ENCODE results near the gene ABCC1.

ABCC1 gene

DNA sequence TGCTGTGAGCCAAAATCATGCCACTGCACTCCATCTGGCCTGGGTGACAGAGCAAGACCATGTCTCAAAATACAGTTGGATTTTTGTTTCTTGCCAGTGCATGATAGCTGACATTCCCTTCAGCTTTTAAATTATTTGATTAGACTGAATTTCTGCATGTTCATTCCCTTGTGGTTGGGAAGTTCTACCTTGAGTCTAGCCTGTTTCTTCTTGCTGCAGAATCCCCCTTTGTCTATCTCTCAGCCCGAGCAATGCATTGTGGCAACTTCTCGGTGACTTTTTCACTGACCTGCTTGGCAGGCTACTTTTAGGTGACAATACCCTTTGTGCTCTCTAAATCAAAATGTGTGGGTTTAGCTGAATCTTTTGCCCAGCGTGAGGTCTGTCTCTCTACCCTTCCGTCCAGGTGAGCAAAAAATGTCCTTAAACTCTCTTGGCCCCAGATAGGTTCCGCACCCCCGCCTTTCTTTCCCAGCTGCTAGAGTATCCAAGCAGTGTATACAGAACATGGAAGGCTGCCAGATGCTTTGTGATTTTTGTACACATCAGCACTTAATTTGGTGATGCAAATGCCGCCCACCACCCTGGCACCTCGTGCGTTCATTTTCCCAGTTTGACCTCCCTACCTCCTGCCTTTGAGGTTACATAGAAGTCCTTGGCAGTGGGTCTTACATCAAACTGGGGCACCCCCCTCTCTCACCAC is 143.7 kb downstream of the ABCC1 start:
- no peak for DNase-seq (ENCODE audit: low read depth)

DNA sequence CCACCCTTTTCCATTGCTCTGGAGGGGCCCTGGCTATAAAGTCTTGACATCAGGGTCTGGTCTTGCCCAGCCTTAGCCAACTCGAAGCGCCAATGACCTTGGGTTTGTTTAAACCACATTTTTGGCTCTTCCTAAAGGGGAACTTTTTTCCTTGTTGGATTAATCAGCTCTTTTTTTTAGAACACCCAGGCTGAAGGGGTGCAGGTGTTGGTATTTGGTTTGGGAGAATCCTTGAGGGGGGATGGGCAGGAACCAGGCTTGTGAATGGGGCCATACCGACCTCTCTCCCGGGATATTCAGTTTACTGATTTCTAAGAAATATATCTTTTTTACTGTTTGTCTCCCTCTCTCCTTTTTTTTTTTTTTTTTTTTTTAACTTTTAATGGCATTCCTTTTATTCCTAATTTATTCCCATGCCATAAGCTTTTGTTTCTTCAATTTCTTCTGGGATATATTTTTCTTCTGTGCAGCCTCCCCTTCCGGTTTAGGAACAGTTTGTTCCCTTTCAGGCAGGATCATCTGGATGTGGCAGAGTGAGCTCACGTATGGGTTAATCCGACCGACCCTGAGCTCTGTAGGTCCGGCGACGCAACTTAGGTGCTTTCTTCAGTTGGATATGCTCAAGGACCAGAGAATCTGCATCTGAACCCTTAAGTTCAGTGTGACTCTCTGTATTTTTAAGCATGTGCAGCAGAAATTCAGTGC is 144.4 kb downstream of the ABCC1 start:
- no peak for DNase-seq (ENCODE audit: low read depth)
- TF ChIP-seq POLR2A (IDR thresholded peaks at IDR 0.05; ENCODE audit: extremely low read depth, insufficient read length) (no peak), MYC (IDR thresholded peaks at IDR 0.05; ENCODE audit: low read depth, low read length) (no peak)
- TF ChIP-seq, protein P1, sequence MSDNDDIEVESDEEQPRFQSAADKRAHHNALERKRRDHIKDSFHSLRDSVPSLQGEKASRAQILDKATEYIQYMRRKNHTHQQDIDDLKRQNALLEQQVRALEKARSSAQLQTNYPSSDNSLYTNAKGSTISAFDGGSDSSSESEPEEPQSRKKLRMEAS (IDR thresholded peaks at IDR 0.05; ENCODE audit: low read depth, low read length): no peak
- TF ChIP-seq, protein P2, sequence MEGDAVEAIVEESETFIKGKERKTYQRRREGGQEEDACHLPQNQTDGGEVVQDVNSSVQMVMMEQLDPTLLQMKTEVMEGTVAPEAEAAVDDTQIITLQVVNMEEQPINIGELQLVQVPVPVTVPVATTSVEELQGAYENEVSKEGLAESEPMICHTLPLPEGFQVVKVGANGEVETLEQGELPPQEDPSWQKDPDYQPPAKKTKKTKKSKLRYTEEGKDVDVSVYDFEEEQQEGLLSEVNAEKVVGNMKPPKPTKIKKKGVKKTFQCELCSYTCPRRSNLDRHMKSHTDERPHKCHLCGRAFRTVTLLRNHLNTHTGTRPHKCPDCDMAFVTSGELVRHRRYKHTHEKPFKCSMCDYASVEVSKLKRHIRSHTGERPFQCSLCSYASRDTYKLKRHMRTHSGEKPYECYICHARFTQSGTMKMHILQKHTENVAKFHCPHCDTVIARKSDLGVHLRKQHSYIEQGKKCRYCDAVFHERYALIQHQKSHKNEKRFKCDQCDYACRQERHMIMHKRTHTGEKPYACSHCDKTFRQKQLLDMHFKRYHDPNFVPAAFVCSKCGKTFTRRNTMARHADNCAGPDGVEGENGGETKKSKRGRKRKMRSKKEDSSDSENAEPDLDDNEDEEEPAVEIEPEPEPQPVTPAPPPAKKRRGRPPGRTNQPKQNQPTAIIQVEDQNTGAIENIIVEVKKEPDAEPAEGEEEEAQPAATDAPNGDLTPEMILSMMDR (IDR thresholded peaks at IDR 0.05; ENCODE audit: low read depth, low read length): no peak
- H3K4me3 ChIP-seq (ENCODE audit: low read depth, low read length): no peak overlapping the region

More for the DNA sequence above, 143.7 kb downstream of the ABCC1 start:
- H3K4me3 ChIP-seq (ENCODE audit: low read depth, low read length): no peak overlapping the region
- TF ChIP-seq, protein P1 (IDR thresholded peaks at IDR 0.05; ENCODE audit: low read depth, low read length): no peak
- TF ChIP-seq MYC (IDR thresholded peaks at IDR 0.05; ENCODE audit: low read depth, low read length) (no peak), POLR2A (IDR thresholded peaks at IDR 0.05; ENCODE audit: extremely low read depth, insufficient read length) (no peak)
- TF ChIP-seq, protein P2 (IDR thresholded peaks at IDR 0.05; ENCODE audit: low read depth, low read length): no peak

DNA sequence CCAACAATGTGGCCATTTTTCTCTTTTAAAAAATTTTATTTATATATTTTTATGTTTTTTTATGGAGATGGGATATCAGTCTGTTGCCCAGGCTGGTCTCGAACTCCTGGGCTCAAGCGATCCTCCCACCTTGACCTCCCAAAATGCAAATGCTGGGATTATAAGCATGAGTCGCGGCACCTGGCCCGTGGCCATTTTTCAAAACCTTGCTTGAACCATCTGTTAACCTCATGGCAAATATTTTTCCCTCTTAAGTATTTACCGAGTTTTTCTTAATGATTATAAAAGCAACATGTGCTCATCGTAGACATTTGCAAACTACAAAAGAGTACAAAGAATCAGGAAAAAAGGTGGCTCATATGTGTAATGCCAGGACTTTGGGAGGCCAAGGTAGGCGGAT is 146.2 kb downstream of the ABCC1 start:
- TF ChIP-seq POLR2A (IDR thresholded peaks at IDR 0.05; ENCODE audit: extremely low read depth, insufficient read length): no peak
- TF ChIP-seq, protein P1 (IDR thresholded peaks at IDR 0.05; ENCODE audit: low read depth, low read length): no peak
- no peak for TF ChIP-seq MYC (IDR thresholded peaks at IDR 0.05; ENCODE audit: low read depth, low read length)
- TF ChIP-seq, protein P2 (IDR thresholded peaks at IDR 0.05; ENCODE audit: low read depth, low read length): no peak
- H3K4me3 ChIP-seq (ENCODE audit: low read depth, low read length): no peak overlapping the region
- DNase-seq (ENCODE audit: low read depth): no peak

DNA sequence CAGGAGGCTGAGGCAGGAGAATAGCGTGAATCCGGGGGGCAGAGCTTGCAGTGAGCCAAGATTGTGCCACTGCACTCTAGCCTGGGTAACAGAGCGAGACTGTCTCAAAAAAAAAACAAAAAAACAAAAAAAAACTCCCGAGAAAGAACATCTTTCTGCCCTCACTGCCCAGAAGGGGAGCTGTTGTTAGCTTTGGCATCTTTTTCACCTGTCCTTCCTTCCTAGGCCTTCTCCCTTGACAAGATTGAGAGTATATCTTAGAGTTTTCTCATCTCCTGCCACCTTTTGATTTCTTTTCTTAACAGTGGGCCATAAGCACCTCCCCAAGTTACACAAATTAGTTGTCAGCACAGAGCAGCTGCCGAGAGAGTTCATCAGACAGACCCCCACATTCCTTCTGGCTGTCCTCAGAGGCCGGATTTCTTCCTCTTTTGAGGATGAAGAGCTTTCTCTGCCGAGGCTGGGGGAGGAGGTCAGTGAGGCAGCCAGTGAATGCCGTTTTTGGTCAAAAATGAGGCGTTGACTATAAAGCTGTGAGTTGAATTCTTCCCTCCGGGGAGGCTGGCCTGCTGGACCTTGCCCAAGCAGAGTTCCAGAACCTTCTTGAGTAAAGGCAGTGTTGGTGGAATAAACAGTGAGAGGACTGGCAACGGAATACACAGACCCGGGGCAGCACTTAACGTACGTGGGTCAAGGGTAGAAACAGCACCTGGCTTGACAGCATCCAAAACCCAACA is 146.9 kb downstream of the ABCC1 start:
- no peak for DNase-seq (ENCODE audit: low read depth)

DNA sequence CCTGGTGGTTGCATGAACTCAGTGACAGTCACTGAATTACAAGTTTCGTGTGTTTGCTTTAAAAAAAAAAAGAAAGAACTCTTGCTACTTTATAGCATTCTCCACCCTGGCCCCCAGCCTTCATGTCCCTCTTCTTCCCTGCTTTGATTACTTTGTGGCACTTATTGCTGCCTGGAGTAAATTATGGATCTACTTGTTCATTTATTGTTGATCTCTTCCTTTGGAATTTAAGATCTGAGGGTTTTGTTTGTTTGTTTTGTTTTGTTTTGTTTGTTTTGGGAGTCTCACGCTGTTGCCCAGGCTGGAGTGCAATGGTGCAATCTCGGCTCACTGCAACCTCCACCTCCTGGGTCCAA is 147.4 kb downstream of the ABCC1 start:
- no peak overlapping the region for H3K4me3 ChIP-seq (ENCODE audit: low read depth, low read length)
- no peak for DNase-seq (ENCODE audit: low read depth)

More for the DNA sequence above, 146.9 kb downstream of the ABCC1 start:
- H3K4me3 ChIP-seq (ENCODE audit: low read depth, low read length): no peak overlapping the region
- TF ChIP-seq, protein P2 (IDR thresholded peaks at IDR 0.05; ENCODE audit: low read depth, low read length): no peak
- TF ChIP-seq POLR2A (IDR thresholded peaks at IDR 0.05; ENCODE audit: extremely low read depth, insufficient read length): no peak
- TF ChIP-seq MYC (IDR thresholded peaks at IDR 0.05; ENCODE audit: low read depth, low read length): no peak
- TF ChIP-seq, protein P1 (IDR thresholded peaks at IDR 0.05; ENCODE audit: low read depth, low read length): no peak

More for the DNA sequence above, 147.4 kb downstream of the ABCC1 start:
- TF ChIP-seq MYC (IDR thresholded peaks at IDR 0.05; ENCODE audit: low read depth, low read length) (no peak), POLR2A (IDR thresholded peaks at IDR 0.05; ENCODE audit: extremely low read depth, insufficient read length) (no peak)
- TF ChIP-seq, protein P2 (IDR thresholded peaks at IDR 0.05; ENCODE audit: low read depth, low read length): no peak
- TF ChIP-seq, protein P1 (IDR thresholded peaks at IDR 0.05; ENCODE audit: low read depth, low read length): no peak
